Erythroblast (primary cell): ENCODE measurements around the gene PVR.

ENCODE experiments used
- GATA1 ChIP-seq: IDR thresholded peaks from 2 replicates; pipeline ENCODE4 v1.6.1; 2011; ENCODE audit warnings: low read depth, mild to moderate bottlenecking, control low read depth, low read length, moderate library complexity
- POLR2A ChIP-seq: IDR thresholded peaks from 2 replicates; pipeline ENCODE4 v1.6.1; 2011; ENCODE audit warnings: mild to moderate bottlenecking, low read length

DNA sequence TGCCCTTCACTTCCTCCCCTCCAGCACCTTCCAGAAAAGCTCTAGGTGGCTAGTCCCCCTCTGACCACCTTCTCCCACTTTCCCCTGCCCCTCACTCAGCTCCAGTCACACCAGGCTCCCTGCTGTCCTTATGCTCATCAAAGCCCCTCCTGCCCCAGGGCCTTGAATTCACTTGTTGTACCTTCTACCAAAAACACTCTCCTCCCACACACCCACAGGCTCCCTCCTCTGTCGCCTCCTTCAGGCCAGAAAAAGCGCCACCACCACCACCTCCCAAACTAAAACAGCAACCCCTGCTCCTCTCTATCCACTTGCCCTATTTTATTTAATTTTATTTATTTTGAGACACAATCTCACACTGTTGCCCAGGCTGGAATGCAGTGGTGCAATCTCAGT lies 50.5 kb downstream of the PVR start:
- TF ChIP-seq POLR2A, result no peak
- TF ChIP-seq GATA1, result no peak
